Liver (tissue), 3 donors: ENCODE results near the gene ELL.

Source experiments
- ATF3 ChIP-seq: IDR thresholded peaks from 2 replicates; pipeline ENCODE4 v1.6.1; 2016; ENCODE audit warnings: antibody characterized with exemption
- CTCF ChIP-seq: fragments of 150-350 bp; IDR thresholded peaks from 2 replicates; pipeline ENCODE4 v1.5.1; 2017; ENCODE audit warnings: improper control_type of control experiment, low read depth, low read length; ENCODE audit not compliant: missing input control
- FOXA1 ChIP-seq: IDR thresholded peaks from 2 replicates; pipeline ENCODE4 v1.6.1; 2016; ENCODE audit warnings: antibody characterized with exemption
- FOXA2 ChIP-seq: IDR thresholded peaks from 2 replicates; pipeline ENCODE4 v1.6.1; 2016; ENCODE audit warnings: antibody characterized with exemption
- MAX ChIP-seq: IDR thresholded peaks from 2 replicates; pipeline ENCODE4 v1.6.1; 2016; ENCODE audit warnings: antibody characterized with exemption
- TAF1 ChIP-seq: conservative IDR thresholded peaks from 2 replicates; pipeline ENCODE4 v1.6.1; 2016; ENCODE audit warnings: antibody characterized with exemption, mild to moderate bottlenecking
- donor health status: healthy.
- donor health status: healthy.

GRCh38 chr19:18475762-18476331 lies 46.0 kb downstream of the ELL start:
- no peak for TF ChIP-seq MAX
- TF ChIP-seq CTCF, result no peak
- no peak for TF ChIP-seq FOXA1
- no peak for TF ChIP-seq FOXA2
- TF ChIP-seq TAF1, result no peak
- no peak for TF ChIP-seq ATF3
